ENCODE results near the gene HMCN1.
"Not testable (repeated sequence)": the region's sequence is repeated elsewhere in the genome, so short reads cannot be mapped to it uniquely, and the experiment has no call there.

HMCN1 gene

DNA sequence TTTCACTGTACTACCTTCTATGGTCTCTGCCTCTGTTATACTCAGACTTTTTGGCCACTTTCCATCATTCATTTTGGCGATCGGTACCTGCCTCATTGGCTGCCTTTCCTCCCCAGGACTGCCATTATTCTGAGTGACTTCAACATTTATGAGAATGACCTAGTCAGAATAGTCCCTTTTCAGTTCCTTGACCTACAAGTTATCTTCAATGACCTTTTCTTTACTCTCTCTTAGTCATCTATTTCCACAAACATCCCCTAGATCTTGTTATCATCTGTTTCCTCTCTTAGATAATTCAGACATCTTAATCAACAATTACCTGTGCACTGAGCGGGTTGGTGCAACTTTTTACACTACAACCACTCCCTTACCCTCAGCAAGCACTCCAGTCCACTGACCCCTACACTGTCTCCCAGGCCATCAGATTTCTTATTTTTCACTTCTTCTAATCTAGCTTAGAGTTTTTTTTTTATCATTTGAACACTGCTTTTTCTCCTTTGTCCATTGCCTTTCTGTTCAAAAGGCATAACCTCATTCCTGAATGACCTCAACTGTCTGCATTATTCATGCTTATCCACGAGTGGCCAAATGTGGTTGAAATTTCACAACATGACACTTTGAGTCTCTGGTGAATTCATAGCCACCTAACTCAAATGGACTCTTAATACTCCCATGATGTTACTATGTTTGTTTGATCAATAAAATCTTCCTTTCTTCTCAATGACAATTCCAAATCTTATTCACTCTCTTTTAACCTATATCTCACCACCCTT lies 112.7 kb downstream of the HMCN1 start:
- DNase-seq (ENCODE audit: low spot score) (no peak), FAIRE-seq (peak; percentile 46)

- DNase-seq (ENCODE audit: low spot score) (no peak), FAIRE-seq (no peak)
These were observed 114.8 kb downstream of the HMCN1 start for GRCh38 chr1:185849014-185849413.

DNA sequence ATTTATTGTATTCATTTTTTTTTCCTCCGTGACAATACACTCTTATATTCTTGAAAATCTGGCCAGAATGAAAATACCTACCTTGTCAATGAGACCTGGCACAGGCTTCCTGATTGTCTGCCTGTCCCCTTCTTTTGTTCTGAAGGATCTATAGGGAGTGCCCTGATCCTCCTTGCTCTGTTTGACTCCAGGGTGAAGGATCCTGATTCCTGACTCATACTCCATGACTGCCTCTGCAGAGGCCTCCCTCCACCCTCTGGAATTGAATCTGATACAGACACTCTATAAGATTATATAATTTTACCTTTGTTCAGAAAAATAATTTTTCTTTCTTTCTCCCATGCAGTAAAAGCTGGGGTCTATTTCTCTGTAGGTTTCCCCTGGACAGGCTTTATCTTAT lies 116.2 kb downstream of the HMCN1 start:
- no peak for FAIRE-seq
- peak; percentile 29 for DNase-seq (ENCODE audit: low spot score)

DNA sequence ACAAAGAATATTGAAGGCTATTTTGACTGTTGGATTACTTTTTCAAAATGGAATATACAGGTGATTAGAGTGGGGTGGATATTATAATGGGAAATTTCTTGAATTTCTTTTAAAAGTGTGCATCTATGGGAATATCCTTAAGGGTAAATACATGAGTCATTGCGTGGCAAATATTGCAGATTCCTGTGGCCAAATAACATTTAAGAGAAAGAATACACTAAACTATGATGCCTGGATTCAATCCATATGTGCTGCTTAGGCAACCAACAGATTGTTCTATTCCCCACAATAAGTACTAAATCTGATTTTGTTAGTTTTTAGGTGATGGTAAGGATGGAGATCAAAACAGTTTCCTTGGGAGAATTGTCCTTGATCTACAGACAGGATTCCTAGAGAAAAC lies 119.5 kb downstream of the HMCN1 start:
- FAIRE-seq, result no peak
- peak; percentile 12 for DNase-seq (ENCODE audit: low spot score)

- no peak for DNase-seq (ENCODE audit: low spot score)
- FAIRE-seq, result no peak
These were observed 122.3 kb downstream of the HMCN1 start for GRCh38 chr1:185856482-185856881.

DNA sequence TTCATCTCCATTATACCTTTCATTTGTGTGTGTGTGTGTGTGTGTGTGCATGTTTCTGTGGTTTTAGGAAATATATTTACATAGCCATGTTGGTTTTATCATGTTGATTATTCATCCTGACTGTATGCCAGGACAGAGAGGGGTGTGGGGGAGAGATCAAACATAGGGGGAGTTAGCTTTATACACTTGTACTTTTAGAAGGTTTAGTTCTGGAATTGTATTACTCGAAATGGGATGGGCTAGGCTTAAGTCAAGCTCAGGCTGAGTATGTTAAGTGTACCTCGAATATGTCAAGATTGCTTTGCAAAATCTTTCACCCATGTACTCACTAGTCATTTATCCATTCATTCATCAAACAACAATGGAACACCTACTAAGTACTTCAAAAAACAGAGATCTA lies 123.3 kb downstream of the HMCN1 start:
- FAIRE-seq, result no peak

DNA sequence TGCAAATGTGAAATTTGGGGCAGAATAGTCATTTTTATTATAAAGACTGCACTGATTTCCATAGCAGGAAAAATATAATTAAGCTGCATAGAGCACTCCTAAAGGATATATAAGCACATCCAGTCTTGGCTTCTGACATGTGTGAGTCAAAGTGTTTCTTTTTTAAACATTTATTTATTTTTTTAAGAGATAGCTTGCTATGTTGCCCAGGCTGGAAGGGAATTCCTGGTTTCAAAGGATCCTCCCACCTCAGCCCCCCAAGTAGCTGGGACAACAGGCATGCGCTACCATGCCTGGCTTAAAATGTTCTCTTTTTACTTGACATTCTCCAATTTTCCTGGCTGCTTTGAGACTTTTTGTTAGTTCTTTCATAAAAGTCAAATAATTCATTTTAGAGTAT lies 126.1 kb downstream of the HMCN1 start:
- FAIRE-seq, result no peak
- DNase-seq (ENCODE audit: low spot score), result no peak

More for the DNA sequence above, 123.3 kb downstream of the HMCN1 start:
- no peak for DNase-seq (ENCODE audit: low spot score)

GRCh38 chr1:185860859-185861258 lies 126.7 kb downstream of the HMCN1 start:
- FAIRE-seq (no peak), DNase-seq (ENCODE audit: low spot score) (no peak)

DNA sequence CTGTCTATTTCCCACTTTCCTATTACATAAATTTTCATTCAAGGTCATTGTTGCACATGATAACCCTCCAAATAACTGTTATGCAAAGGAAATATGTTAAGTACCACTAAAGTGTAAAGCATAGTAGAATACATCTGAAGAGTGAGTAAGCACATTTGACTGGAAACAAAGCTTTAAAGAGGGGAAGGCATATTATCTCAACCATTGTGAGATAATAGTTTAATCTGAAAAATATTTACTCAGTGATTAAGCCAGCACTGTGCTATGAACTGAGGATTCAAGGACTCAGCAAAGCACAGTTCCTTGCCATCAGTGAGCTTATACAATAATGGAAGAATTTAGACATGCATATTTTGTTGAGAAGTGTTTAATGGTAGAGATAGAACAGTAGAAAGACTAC lies 127.4 kb downstream of the HMCN1 start:
- FAIRE-seq (no peak), DNase-seq (ENCODE audit: low spot score) (no peak)

DNA sequence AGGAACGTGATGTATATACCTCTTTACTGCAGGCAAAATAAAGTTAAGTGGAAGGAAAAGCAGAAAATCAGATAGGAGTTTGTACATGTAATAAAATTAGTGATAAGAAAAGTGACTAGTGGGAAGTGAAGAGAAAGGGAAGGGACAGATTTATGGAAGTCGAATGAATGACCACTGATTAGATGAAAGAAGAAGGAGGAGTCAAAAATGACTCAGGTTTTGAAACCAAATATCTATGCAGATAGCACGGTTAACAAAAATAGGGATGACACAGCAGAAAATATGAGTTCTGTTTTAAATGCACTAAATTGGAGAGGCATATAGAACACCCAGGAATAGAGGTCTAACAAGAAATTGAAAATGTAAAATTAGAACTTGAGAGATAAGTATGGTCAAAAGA lies 128.0 kb downstream of the HMCN1 start:
- DNase-seq (ENCODE audit: low spot score) (no peak), FAIRE-seq (no peak)

DNA sequence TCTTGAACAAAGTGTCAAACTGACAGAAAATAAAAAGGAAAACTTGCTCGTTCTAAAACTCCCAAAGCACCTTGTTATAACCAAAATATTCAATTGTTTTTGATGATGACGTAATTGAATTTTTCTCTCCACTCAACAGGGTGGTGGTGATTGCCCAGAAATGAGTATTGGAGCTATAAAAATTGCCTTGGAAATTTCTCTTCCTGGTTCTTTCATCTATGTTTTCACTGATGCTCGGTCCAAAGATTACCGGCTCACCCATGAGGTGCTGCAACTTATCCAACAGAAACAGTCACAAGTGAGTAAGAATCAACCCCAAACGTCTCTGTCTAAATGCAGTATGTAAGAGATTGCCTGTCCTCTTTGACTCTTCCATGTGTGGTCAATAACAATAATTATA lies 130.1 kb downstream of the HMCN1 start:
- FAIRE-seq (no peak), DNase-seq (ENCODE audit: low spot score) (no peak)

GRCh38 chr1:185864889-185865517 lies 130.8 kb downstream of the HMCN1 start:
- FAIRE-seq (no peak), DNase-seq (ENCODE audit: low spot score) (peak; percentile 9)

- no peak for FAIRE-seq
- DNase-seq (ENCODE audit: low spot score), result no peak
These were observed 135.4 kb downstream of the HMCN1 start for GRCh38 chr1:185869590-185869989.

GRCh38 chr1:185871627-185872150 lies 137.5 kb downstream of the HMCN1 start:
- FAIRE-seq (no peak), DNase-seq (ENCODE audit: low spot score) (no peak)

DNA sequence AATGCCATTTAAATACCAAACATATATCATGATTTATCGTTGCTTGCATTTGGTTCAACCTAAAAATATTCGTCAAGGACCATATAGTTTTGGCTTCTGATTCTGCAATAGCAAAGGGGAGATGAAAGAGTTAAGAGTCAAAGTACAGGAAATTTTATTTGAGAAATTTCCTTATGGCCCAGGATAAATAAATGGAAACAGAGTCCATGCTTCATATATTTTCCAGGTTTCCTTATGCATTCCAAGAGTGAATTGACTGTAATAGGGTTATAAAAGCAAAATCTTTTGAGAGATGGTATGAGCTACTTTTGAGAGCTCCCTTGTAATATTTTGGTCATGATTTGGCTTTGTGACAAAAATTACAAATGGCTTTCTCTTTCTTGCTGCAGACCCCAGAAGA lies 140.1 kb downstream of the HMCN1 start:
- FAIRE-seq, result no peak

DNA sequence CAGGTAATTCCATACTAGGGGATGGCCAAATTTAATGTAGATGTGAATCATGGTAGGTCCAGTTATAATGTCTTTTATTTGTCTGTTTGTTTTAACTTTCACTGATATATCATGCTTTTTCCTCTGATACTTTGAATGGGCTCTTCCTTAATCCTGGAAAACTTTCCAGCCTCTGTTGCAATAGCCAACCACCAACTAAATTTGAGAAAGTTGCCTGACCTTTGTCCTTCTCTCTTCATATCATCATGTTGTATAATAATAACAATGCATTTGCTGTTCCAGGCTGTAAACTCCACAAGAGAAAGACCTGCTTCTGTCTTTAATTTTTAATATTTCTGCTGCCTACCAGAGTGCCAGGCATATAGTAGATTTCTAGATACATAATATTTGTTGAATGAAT lies 146.1 kb downstream of the HMCN1 start:
- no peak for FAIRE-seq
- DNase-seq (ENCODE audit: low spot score), result no peak

More for the DNA sequence above, 140.1 kb downstream of the HMCN1 start:
- no peak for DNase-seq (ENCODE audit: low spot score)

DNA sequence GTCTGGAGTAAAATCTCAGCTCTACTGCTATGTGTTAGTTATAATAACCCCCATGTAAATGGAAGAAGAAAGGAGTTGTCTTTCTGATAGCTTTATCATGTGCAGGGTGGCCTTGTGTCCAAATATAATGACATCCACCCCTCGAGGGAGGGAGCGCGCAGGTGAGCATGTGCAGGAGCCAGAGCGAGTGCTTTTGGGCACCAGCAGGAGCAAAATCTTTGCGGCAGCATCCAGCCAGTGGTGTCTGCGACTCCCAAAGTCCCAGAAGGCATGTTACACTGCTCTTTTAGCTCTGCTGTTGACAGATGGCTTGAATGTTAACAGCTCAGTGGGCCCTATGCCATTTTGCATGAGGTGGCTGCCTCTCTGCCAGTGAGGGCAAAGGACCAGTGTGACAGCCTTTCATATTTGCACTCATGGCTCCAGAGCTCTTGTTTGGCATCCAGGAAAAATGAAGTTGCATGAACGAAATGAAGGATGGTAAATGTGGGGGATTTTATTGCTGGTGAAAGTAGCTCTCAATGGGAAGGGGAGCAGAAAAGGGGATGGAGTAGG lies 146.7 kb downstream of the HMCN1 start:
- DNase-seq (ENCODE audit: low spot score) (no peak), FAIRE-seq (no peak)

DNA sequence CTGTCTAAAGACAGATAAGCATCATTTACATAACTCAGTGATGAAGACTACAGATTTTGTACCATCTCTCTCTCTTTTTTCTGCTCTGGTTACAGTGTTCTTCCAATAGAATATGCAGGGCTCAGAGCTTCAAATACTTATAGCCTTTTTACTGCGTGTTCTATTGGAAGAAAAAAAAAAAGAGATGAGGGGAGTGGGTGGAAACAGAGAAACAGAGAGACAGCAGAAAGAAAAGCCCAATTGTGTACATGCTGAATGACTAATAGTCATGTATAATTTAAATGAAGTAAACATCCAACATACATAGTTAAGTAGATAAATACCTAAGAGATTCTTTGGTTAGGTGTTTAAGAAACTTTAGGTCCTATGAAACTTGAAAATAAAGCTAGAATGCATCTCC lies 151.9 kb downstream of the HMCN1 start:
- FAIRE-seq, result no peak

GRCh38 chr1:185886671-185887070 lies 152.5 kb downstream of the HMCN1 start:
- no peak for FAIRE-seq
- no peak for DNase-seq (ENCODE audit: low spot score)

More for the DNA sequence above, 151.9 kb downstream of the HMCN1 start:
- no peak for DNase-seq (ENCODE audit: low spot score)

- not testable (repeated sequence) for FAIRE-seq; DNase-seq (ENCODE audit: low spot score)
These were observed 158.7 kb downstream of the HMCN1 start for GRCh38 chr1:185892831-185893403.

DNA sequence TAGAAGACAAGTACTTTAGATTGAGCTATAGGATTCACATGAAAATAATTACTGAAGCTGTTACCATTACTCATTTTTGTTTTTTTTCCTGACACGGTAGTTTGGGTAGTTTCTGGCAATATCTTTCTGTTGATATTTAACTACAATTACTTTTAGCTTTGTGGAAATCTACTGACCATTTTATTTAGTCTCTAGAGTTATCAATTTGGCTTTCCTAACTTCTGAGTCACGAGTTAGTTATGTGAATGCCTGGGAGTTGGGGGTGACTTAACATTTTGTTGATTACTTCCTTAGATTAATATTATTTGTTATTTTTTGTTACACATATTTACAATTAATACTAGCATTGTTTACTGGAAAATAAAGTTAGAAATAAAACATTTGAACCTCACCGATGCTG lies 160.6 kb downstream of the HMCN1 start:
- no peak for FAIRE-seq
- DNase-seq (ENCODE audit: low spot score), result no peak

All from urothelium cell line (cell line).